ENCODE data around the gene HSF5.

HSF5 gene

DNA sequence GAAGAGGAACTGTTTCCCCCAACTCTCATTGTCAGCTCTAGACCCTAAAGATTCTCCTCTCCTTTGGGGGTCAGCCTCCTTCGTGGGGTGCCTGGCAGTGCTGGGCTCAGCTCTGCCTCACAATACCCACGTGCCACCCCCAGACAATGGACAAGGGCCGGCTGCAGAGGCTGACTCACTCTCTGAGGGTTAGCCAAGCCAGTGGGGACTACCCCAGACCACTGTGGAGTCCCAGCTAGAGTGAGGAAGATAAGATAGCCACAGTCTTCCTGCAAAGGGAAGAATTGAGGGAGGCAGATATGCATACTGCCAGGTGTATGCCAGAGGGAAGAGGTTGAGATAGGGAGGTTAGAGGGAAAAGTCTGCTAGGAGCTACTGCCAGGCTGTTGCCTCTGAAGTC is 39.7 kb upstream of the HSF5 start:
- TF ChIP-seq GATA3 (IDR thresholded peaks at IDR 0.05; ENCODE audit: low read depth, low read length) (no peak), GATA2 (IDR thresholded peaks at IDR 0.05; ENCODE audit: low read depth, low read length) (no peak)

DNA sequence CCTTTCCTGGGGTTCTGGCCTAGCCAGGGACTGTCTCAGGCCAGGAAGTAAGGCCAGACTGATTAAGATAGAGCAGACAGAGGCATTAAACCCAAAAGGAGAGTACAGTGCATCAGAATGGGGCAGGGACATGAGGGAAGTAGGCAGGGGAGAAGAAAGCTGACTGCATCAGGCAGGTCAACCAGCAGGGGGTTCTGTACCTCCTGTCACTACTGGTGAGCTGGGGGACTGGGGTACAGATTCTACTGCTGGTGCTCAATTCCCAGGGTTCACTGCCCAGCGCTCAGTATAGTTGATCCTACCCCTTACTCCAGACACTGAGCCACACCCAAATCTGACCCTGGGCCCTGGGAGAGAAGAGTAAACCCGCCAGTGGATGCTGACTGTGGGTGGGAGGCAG is 39.1 kb upstream of the HSF5 start:
- TF ChIP-seq GATA3 (IDR thresholded peaks at IDR 0.05; ENCODE audit: low read depth, low read length) (no peak), GATA2 (IDR thresholded peaks at IDR 0.05; ENCODE audit: low read depth, low read length) (no peak)

DNA sequence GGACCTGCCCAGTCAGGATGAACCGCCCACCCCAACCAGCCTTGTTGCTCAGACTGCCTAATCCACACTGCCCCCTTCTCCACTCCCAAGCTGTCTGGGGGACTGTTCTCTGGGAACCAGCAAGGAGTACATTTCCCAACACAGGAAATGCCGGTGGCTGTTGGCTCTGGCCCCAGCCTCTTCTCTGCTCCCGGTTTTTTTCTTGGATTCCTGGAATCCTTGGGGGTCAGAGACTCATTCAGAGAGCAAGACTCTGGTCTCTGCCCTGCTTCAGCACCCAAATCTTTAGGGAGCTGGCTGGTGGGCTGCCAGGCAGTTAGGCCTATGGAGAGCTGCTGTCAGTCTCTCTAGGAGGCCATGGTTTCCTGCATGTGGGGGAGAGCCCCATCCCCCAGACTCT is 37.0 kb upstream of the HSF5 start:
- TF ChIP-seq GATA3 (IDR thresholded peaks at IDR 0.05; ENCODE audit: low read depth, low read length), result no peak
- no peak for TF ChIP-seq GATA2 (IDR thresholded peaks at IDR 0.05; ENCODE audit: low read depth, low read length)

DNA sequence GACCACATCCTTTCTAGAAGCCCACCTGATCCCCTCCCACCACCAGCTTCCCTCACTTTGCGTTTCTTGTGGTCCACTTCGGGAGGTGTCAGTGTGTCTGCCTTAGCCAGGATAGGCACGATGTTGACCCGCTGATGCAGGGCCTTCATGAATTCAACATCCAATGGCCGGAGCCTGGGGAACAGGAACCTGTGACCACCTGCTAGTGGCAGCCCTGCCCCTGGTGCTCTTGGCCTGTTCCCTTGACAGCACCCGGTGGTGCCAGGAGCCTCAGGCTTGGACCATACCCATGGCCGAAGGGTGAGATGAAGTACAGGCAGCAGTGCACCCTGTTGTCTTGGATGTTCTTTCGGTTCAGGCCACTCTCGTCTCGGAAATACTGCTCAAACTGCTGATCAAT is 33.5 kb upstream of the HSF5 start:
- TF ChIP-seq GATA2 (IDR thresholded peaks at IDR 0.05; ENCODE audit: low read depth, low read length) (no peak), GATA3 (IDR thresholded peaks at IDR 0.05; ENCODE audit: low read depth, low read length) (no peak)

DNA sequence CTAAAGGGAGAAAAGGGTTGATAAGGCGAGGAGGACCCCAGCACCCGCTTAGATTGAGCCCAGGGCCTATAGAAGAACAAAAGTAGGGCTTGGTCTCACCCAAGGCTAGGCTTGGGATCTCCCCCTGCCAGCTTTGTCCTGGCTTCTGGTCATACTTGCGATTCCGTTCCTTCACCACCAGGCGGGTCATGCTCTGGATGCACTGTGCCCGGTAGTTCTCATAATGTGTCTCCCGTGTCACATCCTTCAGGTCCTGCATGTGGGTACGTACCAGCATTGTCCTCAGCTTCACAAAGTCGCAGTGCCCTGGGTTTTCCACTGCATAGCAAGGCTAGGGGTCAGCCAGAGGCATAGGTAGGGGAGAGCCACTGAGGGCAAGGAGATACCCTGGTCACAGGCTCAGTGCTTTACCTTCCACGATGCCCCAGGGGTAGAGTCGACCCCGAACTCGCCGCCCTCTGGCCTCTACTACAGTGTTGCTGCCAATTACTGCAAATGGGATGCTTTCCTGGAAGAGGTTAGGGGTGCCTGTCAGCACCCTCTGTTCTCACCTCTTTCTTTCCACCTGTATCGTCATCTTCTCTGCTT is 32.7 kb upstream of the HSF5 start:
- TF ChIP-seq GATA3 (IDR thresholded peaks at IDR 0.05; ENCODE audit: low read depth, low read length) (no peak), GATA2 (IDR thresholded peaks at IDR 0.05; ENCODE audit: low read depth, low read length) (no peak)

DNA sequence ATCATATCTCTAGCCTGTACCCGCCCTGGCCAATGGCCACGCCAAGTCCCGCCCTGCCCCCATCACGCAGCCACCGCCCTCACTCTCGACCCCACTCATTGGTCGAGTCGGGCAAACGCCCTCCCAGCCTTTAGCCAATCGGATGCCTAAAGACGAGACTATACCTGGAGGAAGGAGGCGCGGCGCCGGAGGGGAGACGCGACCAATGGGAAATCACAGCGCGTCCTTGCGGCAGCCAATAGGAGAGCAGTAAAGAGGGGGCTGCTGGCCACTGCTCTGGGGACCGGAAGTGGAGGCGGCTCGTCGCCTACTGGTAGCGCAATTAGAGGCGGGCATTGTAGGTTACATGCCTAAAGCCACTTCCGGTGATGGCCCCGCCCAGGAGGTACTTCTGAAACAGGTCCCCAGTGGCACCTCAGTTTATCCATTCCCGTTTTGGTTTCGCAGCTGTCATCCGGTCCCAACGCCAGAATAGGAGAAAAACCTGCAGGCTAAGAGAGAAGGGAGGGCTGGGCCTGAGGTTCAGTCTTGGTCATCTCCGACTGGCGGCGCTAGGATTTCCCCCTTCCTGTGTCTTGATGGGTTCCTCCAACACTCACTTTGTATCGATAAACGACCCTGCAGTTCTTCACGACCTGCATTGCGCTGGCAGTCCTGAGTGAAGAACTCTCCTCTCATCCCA is 29.9 kb upstream of the HSF5 start:
- no peak for TF ChIP-seq GATA3 (IDR thresholded peaks at IDR 0.05; ENCODE audit: low read depth, low read length)
- TF ChIP-seq GATA2 (IDR thresholded peaks at IDR 0.05; ENCODE audit: low read depth, low read length), result no peak

DNA sequence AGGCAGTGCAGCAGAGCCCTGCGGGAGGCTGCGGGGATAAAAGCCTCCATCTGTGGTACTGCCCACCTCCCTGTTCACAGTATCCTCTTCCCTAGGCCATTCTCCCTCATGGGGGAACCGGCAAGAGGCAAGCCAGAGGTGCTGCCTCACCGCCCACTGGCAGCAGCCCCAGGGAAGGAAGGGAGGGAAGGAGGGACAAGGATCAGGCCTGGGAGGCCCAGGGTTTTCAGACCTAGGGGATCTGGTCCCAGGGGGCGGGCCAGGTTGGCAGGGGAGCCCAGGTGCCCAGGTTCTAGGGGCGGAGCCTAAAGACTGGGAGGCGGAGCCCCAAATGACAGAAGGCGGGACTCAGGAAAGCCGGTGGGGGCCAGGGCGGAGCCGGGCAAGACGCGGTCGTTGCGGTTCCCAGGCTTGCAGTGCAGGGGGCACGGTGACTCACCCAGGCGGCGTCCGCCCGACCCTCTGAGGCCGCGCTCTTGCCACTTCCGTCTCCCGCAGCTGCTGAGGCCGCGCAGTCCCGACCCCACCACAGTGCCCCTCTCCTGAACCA is 29.2 kb upstream of the HSF5 start:
- TF ChIP-seq GATA3 (IDR thresholded peaks at IDR 0.05; ENCODE audit: low read depth, low read length), result no peak
- no peak for TF ChIP-seq GATA2 (IDR thresholded peaks at IDR 0.05; ENCODE audit: low read depth, low read length)

DNA sequence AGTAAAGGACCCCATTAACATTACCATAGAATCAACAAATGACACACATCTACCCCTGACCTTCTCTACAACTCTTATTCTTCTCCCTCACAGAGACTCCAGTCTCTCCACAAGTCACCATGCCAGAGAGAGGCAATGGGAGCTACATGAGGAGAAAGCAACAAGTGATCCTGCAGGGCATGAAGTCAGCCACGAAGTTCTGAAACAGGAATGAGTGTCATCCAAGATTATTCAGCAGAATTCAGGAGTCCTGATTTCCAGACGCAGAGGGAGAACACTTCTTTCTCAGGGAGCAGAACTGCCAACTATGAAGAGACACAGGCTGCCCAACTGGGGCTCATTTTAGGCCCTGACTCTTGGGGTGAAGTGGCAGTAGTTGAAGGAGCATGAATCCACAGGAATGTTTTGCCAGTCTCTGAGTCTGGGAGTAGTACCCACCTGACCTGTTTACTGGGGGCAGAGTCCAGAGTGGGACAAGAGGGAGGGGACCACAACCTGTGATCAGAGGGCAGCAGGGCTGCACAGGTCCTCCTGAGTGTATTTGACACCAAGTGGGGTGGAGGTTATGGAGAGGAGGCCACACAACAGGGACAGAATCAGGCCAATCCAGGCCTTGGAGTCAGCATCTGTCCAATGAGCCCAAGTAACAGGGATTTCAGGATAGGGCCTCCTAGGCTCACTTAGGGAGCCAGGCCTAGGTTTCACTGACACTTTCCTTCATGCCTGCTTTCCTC is 28.6 kb upstream of the HSF5 start:
- no peak for TF ChIP-seq GATA3 (IDR thresholded peaks at IDR 0.05; ENCODE audit: low read depth, low read length)
- no peak for TF ChIP-seq GATA2 (IDR thresholded peaks at IDR 0.05; ENCODE audit: low read depth, low read length)

DNA sequence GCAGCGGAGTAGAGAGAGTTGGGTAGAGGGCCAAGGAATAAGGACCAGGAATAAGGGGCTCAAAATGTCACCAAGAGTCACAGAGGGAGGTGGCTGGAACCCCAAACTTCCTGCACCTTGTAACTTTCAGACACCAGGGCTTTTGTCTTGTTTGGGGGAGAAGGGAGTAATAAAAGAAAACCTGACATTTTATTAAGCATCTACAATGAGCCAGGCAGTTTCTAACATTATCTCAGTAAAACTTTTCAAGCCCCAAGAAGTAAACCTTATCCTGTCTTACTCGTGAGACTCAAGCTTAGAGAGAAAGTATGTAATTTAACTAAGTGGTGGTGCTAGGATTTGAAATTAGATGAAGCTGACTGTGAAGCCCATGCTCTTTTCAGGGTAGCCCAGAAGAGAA is 27.1 kb upstream of the HSF5 start:
- TF ChIP-seq GATA3 (IDR thresholded peaks at IDR 0.05; ENCODE audit: low read depth, low read length) (no peak), GATA2 (IDR thresholded peaks at IDR 0.05; ENCODE audit: low read depth, low read length) (no peak)

DNA sequence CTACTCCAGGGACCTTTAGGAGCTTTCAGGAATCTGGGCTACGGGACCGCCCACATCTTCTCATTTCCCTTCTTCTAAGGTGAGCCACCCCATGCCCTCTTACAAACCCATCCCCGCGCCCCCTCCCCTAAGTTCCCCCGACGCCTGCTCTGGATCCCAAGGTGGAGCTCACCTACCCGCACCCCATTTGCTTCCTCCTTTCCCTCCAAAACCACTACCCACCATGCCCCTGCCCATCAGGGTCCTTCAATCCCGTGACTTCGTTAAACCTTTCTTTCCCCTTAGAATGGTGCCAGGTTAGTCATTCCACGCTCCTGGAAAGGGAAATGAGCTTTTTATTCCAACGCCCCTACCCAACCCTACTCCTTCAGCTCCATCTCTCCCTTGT is 26.6 kb upstream of the HSF5 start:
- TF ChIP-seq GATA2 (IDR thresholded peaks at IDR 0.05; ENCODE audit: low read depth, low read length) (no peak), GATA3 (IDR thresholded peaks at IDR 0.05; ENCODE audit: low read depth, low read length) (no peak)

DNA sequence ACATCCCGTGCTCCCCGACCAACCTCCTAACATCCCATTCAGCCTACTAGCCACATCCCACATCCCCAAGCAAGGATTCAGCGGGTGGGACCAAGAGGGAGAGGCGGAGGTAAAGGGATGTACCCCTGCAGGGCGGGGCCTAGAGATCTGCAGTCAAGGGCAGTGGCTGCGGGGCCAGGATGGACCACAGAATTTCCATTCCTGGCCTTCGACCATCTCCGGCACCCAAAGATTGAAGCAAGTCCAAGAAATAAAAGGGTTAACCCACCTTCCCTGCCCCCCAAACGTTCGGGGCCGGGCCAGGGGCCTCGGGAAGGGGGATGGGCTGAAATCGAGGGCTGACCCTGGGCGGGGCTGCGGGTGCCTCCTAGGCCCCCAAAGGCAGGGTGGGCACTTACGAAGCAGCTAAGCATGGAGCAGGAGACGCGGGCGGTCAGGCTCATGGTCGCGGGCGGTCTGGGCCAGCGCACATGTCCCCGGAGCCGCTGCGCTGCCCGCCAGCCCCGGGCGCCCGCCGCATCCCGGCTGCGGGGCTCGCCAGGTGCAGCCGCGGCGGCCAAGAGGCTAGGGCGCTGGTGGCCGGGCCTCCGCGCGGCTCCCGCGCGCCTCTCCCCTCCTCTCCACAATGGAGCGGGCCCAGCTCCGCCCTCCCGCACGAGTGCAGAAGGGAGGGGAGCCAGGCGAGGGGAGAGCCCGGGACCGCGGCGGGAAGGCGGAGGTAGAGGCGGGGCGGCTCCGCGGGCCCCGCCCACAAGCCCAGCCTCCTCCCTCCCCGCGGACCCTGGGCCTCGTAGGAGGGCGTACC is 26.0 kb upstream of the HSF5 start, which contains the start of gene MTMR4:
TSS of gene MTMR4 (minus strand) at position 674 of the 805 bp plus-strand sequence. CDS start at position 443, 231 bp downstream.
- TF ChIP-seq GATA3 (IDR thresholded peaks at IDR 0.05; ENCODE audit: low read depth, low read length), result no peak
- TF ChIP-seq GATA2 (IDR thresholded peaks at IDR 0.05; ENCODE audit: low read depth, low read length), result no peak; the same call in 1 of the 2 replicates

DNA sequence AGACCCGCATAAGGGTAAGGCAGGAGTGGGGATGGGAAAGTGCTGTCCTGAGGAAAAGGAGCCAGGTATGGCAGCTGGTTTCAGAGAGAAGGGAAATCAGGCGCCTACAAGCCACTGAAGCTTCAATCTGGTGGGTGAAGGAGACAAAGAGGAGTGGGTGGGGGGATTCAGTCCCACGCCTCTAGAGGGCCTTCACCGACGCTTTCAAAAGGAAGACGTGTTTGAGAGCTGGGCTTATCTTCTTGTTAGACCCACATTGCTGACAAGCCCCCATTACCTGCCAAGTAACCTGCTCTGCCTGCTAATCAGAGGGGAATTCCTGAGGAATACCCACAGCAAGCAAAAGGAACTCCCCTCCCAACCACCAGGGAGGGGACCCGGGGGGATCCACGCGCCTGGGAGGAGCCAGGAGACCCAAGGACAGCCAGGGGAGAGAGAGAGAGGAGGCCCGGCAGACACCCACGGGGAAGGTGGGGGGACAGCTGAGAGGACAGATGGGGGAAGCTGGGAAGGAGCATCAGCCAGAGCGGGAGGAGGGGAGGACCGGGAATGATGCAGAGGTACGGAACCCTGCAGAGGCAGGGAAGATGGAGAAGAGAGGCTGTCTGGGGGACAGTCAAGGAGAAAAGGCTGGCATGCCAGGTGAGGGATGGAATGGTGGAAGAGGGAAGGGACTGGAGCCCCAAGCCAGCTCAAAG is 25.2 kb upstream of the HSF5 start:
- TF ChIP-seq GATA3 (IDR thresholded peaks at IDR 0.05; ENCODE audit: low read depth, low read length), result no peak
- TF ChIP-seq GATA2 (IDR thresholded peaks at IDR 0.05; ENCODE audit: low read depth, low read length), result no peak

DNA sequence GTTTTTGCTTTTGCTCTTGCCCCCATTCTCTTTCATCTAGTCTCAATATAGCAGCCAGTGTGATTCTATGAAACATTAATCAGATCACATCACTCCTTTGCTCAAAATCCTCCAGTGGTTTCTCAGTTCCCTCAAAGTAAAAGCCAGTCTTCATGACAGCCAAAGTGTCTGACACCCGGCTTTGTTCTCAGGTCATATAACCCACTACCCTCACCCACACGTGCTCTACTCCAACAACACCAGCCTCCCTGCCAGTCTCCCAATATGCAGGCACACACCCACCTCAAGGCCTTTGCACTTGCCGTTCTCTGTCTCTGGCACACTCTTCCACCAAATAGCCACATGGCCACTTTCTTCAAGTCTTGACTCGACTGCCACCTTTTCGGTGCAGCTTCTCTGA is 21.9 kb upstream of the HSF5 start:
- TF ChIP-seq GATA3 (IDR thresholded peaks at IDR 0.05; ENCODE audit: low read depth, low read length), result no peak
- no peak for TF ChIP-seq GATA2 (IDR thresholded peaks at IDR 0.05; ENCODE audit: low read depth, low read length)

Measured in SH-SY5Y (cell line).